ENCODE data around the gene AGAP2.
A peak's percentile ranks its signal among the peaks of the same experiment; 100 is the strongest.

- TF ChIP-seq CTCF (IDR thresholded peaks at IDR 0.05) (peak in 2 of 4 experiments; percentile 3 to 33), POLR2A (IDR thresholded peaks at IDR 0.05) (no peak)
Measured at GRCh38 chr12:57737467-57738460, 778 bp downstream of the AGAP2 start.
